SU-DHL-6 (cell line): ENCODE results near the gene PIGH.

Experiments
- H2AFZ ChIP-seq: fragments of 200-600 bp; sonication (generic); 2 replicates; pipeline ENCODE4 v1.6.1; 2014; ENCODE audit warnings: low read depth, mild to moderate bottlenecking, moderate library complexity, mixed read lengths, antibody characterized with exemption, low read length; ENCODE audit not compliant: severe bottlenecking
- H3F3A ChIP-seq: fragments of 200-600 bp; shearing (Covaris generic); 2 replicates; pipeline ENCODE4 v1.6.0; 2016; ENCODE audit warnings: antibody characterized with exemption, mild to moderate bottlenecking; ENCODE audit not compliant: insufficient read depth
- H3K27ac ChIP-seq: fragments of 200-600 bp; sonication (generic); 2 replicates; pipeline ENCODE4 v1.5.1; 2016; ENCODE audit warnings: low read depth, mild to moderate bottlenecking, low read length, moderate library complexity, mixed read lengths
- H3K27me3 ChIP-seq: fragments of 200-600 bp; sonication (generic), shearing (Covaris generic); 2 replicates; pipeline ENCODE4 v1.6.0; 2014; ENCODE audit warnings: mild to moderate bottlenecking, low read length
- H3K36me3 ChIP-seq: fragments of 200-600 bp; sonication (generic); 2 replicates; pipeline ENCODE4 v1.6.1; 2014; ENCODE audit warnings: mild to moderate bottlenecking, low read length, mixed read lengths
- H3K4me2 ChIP-seq: fragments of 300-600, 200-600 bp; shearing (Covaris generic), sonication (generic); 2 replicates; pipeline ENCODE4 v1.6.0; 2014; ENCODE audit warnings: low read length, low read depth, mild to moderate bottlenecking; ENCODE audit not compliant: poor library complexity, severe bottlenecking
- H3K4me3 ChIP-seq: fragments of 200-600 bp; sonication (generic); 2 replicates; pipeline ENCODE4 v1.5.1; 2014; ENCODE audit warnings: antibody characterized with exemption, low read length, mild to moderate bottlenecking, mixed read lengths; ENCODE audit not compliant: insufficient read depth, poor library complexity, severe bottlenecking
- H3K79me2 ChIP-seq: fragments of 200-600 bp; sonication (generic); 2 replicates; pipeline ENCODE4 v1.6.1; 2014; ENCODE audit warnings: mild to moderate bottlenecking, low read length, moderate library complexity; ENCODE audit not compliant: insufficient read depth
- H3K9ac ChIP-seq: fragments of 200-600 bp; sonication (generic); 2 replicates; pipeline ENCODE4 v1.7.0; 2014; ENCODE audit warnings: mild to moderate bottlenecking, low read length
- H3K9me2 ChIP-seq: fragments of 200-600 bp; sonication (generic); replicated peaks from 2 replicates; pipeline ENCODE4 v1.6.1; 2014; ENCODE audit warnings: low read length; ENCODE audit not compliant: insufficient read depth
- H3K9me3 ChIP-seq: fragments of 200-600 bp; sonication (generic); 2 replicates; pipeline ENCODE4 v1.6.1; 2014; ENCODE audit warnings: low read length, mixed read lengths; ENCODE audit not compliant: insufficient read depth
- H4K20me1 ChIP-seq: fragments of 200-600 bp; sonication (generic); 2 replicates; pipeline ENCODE4 v1.6.1; 2014; ENCODE audit warnings: low read depth, mild to moderate bottlenecking, antibody characterized with exemption, low read length, moderate library complexity, mixed read lengths
- EZH2phosphoT487 ChIP-seq: fragments of 200-600 bp; sonication (generic), shearing (Covaris generic); conservative IDR thresholded peaks from 2 replicates; pipeline ENCODE4 v1.6.1; 2018; ENCODE audit warnings: mild to moderate bottlenecking, antibody characterized with exemption, low read length, moderate library complexity, mixed read lengths
- TF ChIP-seq, protein P1 (sequence below): fragments of 200-600 bp; sonication (generic); IDR thresholded peaks from one replicate; pipeline ENCODE4 v1.5.1; 2017; ENCODE audit warnings: antibody characterized with exemption, mild to moderate bottlenecking, low read length, moderate library complexity; ENCODE audit not compliant: insufficient read depth, poor library complexity, severe bottlenecking

PIGH gene

GRCh38 chr14:67583711-67584644 lies 16.1 kb downstream of the PIGH start:
- Histone ChIP-seq H3K27ac (no peak overlapping the region), H3K27me3 (no peaks in the 10 kb centered on the region), H3K9ac (no peak overlapping the region), H3K9me3 (no peaks in the 10 kb centered on the region), H3K9me2 (no peaks in the 10 kb centered on the region), H3K4me2 (no peak overlapping the region), H3K4me3 (no peak overlapping the region), H3K79me2 (no peaks in the 10 kb centered on the region), H3F3A (no peaks in the 10 kb centered on the region), H2AFZ (no peak overlapping the region), H4K20me1 (no peaks in the 10 kb centered on the region), H3K36me3 (no peaks in the 10 kb centered on the region)
- no peak for TF ChIP-seq EZH2phosphoT487
- TF ChIP-seq, protein P1, sequence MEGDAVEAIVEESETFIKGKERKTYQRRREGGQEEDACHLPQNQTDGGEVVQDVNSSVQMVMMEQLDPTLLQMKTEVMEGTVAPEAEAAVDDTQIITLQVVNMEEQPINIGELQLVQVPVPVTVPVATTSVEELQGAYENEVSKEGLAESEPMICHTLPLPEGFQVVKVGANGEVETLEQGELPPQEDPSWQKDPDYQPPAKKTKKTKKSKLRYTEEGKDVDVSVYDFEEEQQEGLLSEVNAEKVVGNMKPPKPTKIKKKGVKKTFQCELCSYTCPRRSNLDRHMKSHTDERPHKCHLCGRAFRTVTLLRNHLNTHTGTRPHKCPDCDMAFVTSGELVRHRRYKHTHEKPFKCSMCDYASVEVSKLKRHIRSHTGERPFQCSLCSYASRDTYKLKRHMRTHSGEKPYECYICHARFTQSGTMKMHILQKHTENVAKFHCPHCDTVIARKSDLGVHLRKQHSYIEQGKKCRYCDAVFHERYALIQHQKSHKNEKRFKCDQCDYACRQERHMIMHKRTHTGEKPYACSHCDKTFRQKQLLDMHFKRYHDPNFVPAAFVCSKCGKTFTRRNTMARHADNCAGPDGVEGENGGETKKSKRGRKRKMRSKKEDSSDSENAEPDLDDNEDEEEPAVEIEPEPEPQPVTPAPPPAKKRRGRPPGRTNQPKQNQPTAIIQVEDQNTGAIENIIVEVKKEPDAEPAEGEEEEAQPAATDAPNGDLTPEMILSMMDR: peak; percentile 61

DNA sequence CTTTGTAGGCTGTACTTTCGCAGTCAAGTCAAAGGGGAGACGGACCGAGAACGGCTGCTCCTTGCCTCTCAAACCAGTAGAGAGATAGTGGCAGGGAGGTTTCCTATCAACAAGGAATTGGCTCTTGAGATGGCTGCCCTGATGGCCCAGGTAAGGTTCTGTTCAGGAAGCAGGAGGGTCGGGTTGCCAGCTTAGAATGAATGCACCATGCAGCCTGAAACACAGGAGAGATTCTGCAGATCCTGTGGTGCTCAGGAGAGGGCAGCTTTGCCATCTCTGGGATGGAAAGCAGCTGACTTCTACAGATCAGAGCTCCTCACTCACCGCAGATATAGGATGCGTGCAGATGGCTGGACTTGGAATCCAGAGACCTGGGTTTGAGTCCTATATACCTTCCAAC lies 18.0 kb downstream of the PIGH start:
- no peak overlapping the region for H3K27ac ChIP-seq
- no peak overlapping the region for H3K4me3 ChIP-seq
- no peak overlapping the region for H3K9ac ChIP-seq
- H4K20me1 ChIP-seq: no peaks in the 10 kb centered on the region
- no peak overlapping the region for H3K4me2 ChIP-seq
- no peak for TF ChIP-seq EZH2phosphoT487
- TF ChIP-seq, protein P1: no peak
- no peaks in the 10 kb centered on the region for H3F3A ChIP-seq
- H3K36me3 ChIP-seq: no peaks in the 10 kb centered on the region
- H2AFZ ChIP-seq: no peak overlapping the region
- H3K9me2 ChIP-seq: no peaks in the 10 kb centered on the region
- no peaks in the 10 kb centered on the region for H3K9me3 ChIP-seq
- H3K27me3 ChIP-seq: no peaks in the 10 kb centered on the region
- no peaks in the 10 kb centered on the region for H3K79me2 ChIP-seq

DNA sequence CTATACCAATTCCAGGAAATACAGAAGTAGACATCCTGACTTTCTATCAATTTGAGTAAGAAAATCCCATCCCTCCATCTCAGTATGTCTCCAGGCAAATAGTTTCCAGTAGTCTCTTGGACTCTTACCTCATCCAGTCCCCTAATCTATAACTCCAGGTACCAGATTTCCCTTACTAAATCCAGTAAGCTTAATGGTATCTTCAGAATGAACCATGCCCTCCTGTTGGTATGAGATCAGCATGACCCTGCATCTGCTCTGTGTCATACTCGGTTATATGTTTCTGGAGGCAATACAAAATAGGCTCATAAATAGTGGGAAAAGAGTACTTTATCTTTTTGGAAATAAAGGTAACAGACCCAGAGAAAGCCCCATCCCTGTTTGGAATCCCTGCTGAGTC lies 18.4 kb downstream of the PIGH start:
- Histone ChIP-seq H3K79me2 (no peaks in the 10 kb centered on the region), H4K20me1 (no peaks in the 10 kb centered on the region), H3K27ac (no peak overlapping the region), H3K4me2 (no peak overlapping the region), H3K36me3 (no peaks in the 10 kb centered on the region), H3K9me2 (no peaks in the 10 kb centered on the region), H2AFZ (no peak overlapping the region), H3F3A (no peaks in the 10 kb centered on the region), H3K27me3 (no peaks in the 10 kb centered on the region), H3K9me3 (no peaks in the 10 kb centered on the region), H3K4me3 (no peak overlapping the region), H3K9ac (no peak overlapping the region)
- TF ChIP-seq, protein P1: no peak
- TF ChIP-seq EZH2phosphoT487: no peak
